NCI-H2227 (cell line): ENCODE results near the gene ARID3A.

Experiments used
- DNase-seq: peaks from one replicate; lab custom pipeline; 2025; ENCODE audit not compliant: unreplicated experiment; lab: John Stamatoyannopoulos, UW

The ARID3A gene

DNA sequence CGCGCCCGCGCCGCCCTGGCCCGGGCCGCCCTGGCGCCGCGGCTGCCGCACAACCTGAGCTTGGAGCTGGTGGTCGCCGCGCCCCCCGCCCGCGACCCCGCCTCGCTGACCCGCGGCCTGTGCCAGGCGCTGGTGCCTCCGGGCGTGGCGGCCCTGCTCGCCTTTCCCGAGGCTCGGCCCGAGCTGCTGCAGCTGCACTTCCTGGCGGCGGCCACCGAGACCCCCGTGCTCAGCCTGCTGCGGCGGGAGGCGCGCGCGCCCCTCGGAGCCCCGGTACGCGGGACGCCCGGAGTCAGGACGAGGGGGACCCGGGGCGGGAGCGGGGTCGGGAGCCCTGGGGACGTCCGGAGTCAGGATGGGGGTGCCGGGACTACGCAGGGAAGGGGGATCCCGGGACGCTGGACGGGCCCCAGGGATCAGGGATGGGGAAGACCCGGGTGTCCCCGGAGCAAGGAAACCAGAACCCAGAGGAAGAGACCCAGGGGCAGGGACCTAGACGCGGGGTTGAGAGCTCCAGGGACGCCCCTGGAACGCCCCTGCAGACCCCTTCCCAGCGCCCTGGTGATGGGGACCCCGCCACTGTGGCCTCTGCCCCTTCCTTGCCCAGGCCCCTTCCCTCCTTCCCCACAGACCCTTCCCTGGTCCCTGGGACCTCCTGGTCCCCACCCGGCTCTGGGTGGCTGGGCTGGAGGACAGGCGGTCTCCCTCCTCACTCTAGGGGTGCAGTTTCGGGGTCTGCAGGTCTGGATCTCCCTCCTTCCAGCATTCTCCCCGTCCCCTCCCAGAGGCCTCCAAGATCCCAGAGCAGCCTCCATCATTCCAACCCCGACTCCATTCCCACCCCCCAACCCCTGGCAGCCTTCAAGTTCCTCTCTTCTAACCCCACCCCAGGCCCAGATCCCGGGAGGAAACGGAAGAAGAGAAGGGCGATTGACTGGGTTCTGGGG is 75.0 kb downstream of the ARID3A start:
- no peak for DNase-seq

DNA sequence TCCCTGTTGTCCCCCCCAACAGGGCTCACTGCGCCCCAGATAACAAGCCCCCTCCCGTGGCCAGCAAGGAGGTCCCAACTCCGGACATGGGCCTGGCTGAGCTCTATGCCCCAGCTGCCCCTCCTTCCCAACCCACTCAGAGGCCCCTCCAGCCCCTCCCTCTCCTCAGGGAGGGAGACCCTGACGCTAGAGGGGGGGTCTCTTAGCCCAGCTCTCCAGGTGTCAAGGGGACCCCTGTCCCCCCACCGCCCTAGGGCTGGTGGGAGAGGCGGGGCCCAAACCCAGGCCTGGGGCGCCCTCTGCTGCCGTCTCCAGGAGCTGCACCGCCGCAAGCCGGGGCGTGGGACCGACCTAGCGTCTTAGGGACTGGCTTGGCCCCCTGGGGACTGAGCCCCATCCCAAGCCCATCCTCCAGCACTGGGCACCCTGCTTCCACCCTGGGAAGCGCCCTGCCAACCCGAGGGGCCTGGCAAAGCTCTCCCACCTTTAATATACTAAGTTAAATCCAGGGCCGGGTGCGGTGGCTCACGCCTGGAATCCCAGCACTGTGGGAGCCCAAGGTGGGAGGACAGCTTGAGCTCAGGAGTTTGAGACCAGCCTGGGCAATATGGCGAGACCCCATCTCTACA is 75.8 kb downstream of the ARID3A start:
- DNase-seq = peak; percentile 47

GRCh38 chr19:1002600-1002999 is 76.8 kb downstream of the ARID3A start:
- no peak for DNase-seq

- no peak for DNase-seq
These were observed 77.4 kb downstream of the ARID3A start for GRCh38 chr19:1003283-1003682.

DNA sequence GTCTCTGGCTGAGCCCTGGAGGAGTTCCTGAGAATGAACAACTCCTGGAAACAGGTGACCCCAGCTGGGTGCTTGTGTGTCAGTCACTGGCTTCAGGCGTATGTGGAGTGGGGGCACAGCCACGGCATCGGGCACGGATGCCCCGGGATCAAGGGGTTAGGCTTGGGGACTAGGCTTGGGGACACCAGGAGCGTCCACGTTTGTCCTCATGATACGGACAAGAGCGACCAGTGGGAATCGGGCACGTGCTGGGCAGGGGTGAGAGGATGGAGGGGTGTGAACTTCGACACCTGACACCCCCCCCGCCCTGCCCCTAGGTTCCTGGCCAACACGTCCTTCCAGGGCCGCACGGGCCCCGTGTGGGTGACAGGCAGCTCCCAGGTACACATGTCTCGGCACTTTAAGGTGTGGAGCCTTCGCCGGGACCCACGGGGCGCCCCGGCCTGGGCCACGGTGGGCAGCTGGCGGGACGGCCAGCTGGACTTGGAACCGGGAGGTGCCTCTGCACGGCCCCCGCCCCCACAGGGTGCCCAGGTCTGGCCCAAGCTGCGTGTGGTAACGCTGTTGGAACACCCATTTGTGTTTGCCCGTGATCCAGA is 78.5 kb downstream of the ARID3A start:
- no peak for DNase-seq

DNA sequence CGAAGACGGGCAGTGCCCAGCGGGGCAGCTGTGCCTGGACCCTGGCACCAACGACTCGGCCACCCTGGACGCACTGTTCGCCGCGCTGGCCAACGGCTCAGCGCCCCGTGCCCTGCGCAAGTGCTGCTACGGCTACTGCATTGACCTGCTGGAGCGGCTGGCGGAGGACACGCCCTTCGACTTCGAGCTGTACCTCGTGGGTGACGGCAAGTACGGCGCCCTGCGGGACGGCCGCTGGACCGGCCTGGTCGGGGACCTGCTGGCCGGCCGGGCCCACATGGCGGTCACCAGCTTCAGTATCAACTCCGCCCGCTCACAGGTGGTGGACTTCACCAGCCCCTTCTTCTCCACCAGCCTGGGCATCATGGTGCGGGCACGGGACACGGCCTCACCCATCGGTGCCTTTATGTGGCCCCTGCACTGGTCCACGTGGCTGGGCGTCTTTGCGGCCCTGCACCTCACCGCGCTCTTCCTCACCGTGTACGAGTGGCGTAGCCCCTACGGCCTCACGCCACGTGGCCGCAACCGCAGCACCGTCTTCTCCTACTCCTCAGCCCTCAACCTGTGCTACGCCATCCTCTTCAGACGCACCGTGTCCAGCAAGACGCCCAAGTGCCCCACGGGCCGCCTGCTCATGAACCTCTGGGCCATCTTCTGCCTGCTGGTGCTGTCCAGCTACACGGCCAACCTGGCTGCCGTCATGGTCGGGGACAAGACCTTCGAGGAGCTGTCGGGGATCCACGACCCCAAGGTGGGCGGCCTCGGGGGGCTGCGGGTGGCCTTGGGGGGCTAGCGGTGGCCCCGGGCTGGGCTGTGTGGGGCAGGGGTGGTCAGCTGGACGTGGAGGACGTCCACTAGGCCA is 79.2 kb downstream of the ARID3A start:
- no peak for DNase-seq

DNA sequence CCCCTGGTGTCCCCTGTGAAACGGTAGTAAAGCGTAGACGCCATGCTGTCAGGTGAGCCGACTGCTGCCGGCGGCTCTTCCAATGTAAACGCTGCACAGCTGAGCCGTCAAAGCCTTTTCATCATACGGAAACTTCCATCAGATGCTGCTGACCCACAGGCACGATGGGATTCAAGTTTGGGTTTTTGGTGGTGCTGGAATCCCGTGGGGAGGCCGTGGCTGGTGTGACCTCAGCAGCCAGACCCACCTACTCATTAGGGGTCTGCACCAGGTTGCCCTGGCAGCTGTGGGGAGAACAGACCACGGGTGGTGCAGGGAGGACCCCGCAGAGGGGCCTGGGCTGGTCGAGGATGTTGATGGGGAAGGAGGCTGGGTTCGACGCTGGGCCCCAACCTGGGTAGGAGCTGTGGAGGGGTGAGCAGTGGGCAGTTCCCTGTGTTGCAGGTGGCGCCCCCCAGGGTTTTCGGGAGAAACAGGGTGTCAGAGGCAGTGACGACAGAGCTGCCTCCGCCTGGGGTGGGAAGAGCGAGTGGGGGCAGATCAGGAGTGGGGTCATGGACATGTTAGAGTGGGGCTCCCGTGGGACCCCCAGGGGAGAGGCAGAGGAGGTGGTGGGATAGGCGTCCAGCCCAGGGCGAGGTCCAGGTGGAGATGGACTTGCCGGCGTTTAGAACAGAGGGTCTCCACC is 81.0 kb downstream of the ARID3A start:
- no peak for DNase-seq

DNA sequence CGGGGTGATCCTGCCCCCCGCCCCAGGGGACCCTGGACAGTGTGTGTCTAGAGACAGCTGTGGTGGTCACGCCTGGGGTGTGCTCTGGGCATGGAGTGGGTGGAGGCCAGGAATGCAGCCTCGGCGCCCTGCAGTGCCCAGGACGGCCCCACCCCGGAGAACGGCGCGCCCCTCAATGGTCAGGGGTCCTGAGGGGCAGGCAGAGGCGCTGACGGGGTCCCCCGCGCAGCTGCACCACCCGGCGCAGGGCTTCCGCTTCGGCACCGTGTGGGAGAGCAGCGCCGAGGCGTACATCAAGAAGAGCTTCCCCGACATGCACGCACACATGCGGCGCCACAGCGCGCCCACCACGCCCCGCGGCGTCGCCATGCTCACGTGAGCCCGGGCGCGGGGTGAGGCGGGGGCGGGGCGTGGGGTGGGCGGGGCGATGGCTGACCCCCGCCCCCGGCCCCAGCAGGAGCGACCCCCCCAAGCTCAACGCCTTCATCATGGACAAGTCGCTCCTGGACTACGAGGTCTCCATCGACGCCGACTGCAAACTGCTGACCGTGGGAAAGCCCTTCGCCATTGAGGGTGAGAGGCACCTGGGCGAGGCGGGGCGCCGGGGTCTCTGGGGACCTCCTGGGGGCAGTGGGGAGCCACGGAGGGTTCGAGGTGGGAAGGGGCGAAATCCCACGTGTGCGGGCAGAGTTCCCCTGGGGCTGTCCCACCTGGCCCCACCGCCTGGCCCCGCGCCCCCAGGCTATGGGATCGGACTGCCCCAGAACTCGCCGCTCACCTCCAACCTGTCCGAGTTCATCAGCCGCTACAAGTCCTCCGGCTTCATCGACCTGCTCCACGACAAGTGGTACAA is 81.8 kb downstream of the ARID3A start:
- DNase-seq = no peak

DNA sequence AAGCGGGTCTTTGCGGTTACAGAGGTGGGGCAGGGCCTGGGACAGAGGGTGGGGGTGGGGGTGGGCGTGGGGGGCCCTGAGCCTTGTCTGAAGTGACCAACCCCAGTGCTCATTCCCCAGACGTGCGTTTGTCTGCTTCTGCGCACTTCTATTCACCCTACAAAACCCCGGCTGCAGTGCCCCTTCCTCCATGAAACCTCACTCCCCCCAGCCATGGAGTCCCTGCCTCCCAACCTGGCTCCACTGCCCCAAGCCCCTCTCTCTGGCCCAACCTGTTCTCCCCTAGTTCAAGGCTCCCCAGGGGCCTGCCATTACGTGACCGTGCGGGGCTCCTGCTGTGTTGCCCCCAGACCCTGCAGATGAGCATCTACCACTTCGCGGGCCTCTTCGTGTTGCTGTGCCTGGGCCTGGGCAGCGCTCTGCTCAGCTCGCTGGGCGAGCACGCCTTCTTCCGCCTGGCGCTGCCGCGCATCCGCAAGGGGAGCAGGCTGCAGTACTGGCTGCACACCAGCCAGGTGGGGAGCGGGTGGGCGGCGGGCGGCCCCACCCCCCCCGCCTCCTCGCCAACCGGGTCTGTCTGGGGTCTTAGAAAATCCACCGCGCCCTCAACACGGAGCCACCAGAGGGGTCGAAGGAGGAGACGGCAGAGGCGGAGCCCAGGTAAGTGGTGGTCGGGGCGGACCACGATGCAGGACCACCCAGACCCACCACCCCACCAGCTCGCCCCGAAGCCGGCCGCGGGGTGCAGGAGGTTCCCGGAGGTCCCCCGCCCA is 82.6 kb downstream of the ARID3A start:
- DNase-seq = no peak

- DNase-seq = no peak
These were observed 83.5 kb downstream of the ARID3A start for GRCh38 chr19:1009041-1009980.

GRCh38 chr19:1009981-1010538 is 84.2 kb downstream of the ARID3A start:
- DNase-seq = no peak

DNA sequence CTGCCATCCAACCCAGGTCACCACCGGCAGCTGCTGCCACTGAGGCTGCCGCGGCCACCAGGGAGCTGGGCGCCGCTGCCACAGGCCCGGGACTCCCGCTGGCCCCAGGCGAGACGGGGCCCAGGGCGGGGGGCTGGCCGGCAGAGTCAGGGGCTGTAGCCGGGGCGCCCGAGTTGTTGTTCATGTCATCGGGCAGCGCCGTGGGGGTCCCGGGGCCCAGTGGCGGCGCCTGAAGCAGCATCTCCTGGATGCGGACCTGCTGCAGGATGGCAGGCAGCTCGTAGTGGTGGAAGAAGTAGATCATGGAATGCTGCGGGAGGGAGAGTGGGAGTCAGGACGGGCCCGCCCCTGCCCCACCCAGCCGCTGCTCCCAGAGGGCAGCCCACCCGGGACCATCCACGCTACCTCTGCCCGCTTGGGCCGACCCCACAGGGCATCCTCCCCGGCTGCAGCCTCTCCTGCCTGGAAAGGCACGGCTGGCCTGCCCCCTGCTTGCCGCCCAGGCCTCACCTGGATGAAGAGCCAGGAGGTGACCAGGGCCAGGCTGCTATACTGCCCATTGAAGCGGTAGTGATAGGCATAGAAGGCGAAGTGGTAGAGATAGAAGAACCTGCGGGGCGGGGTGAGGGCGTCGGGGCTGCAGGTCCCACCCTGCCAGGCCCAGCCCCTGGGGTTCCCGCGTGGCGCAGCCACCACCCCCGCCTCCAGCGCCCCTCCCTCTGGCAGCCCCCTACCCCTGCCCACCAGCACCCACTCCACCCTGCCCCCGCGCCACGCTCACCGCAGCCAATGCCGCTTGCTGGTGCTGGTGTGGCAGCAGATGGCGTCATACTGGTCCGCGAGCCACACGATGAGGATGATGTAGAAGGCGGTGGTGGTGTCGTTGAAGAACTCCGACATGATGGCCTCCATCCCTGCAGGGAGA is 85.0 kb downstream of the ARID3A start:
- DNase-seq = no peak

DNA sequence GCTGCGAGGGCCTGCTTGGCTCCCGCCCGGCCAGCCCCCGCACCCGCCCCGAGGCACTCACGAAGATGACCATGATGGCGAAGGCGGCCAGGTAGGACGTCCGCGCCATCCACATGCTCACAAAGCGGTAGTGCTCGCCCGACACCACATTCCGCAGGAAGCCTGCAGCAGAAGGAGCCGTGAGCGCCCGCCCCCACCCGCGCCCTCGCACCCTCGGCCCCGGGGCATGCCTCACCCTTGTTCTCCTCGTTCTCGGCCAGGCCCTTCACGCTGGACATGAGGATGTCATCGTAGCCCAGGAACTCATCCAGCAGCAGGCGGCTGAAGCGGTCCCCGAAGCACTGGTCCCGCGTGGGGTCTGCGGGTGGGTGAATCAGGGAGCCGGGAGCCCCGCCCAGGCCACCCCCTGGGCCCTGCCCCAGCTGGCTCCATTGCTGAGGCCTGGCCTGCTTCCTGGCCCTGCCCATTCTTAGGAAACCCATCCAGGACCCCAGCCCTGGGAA is 86.0 kb downstream of the ARID3A start:
- DNase-seq = no peak

GRCh38 chr19:1012334-1012733 is 86.5 kb downstream of the ARID3A start:
- no peak for DNase-seq

GRCh38 chr19:1013218-1013617 is 87.4 kb downstream of the ARID3A start:
- no peak for DNase-seq
